ENCODE measurements around the gene ING4.

ING4 gene

DNA sequence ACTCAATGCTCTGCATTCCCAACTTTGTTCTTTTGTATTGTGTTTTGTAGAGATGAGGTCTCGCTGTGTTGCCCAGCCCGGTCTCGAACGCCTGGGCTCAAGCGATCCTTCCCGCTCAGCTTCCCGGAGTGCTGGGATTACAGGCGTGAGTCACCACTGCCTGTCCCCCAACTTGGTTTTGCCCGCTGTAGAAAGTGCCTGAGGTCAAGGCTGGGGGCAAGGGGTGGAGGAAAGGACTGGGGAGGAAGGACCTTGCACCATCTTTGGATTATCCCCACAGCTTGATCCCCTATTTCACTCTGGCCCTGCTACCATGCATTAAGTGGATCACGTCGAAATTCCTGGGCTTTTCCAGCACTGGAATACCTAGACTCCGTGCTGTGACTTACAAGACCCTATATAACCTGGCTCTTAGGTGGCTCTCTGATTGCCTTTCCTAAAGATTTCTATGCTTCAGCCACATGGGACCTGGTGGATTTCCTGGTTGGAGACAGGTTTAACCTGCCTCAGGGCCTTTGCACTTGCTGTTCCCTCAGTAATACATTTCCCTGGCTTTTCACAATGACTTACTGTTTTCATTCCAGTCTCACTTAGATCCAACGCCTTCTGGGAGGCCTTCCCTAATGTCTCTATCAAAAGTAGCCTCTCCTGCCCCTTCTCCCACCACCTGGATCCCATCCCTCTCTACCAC is 38.3 kb upstream of the ING4 start:
- no peak for DNase-seq (ENCODE audit: low read depth in 1 of 2, low spot score in 1 of 2)
- Histone ChIP-seq H3K4me3 (replicated peaks; ENCODE audit: insufficient read depth, low read length) (no peak overlapping the region), H3K27me3 (ENCODE audit: insufficient read depth, poor library complexity, severe bottlenecking) (peaks cover 47% of the 10 kb centered on the region), H3K27ac (replicated peaks) (no peak overlapping the region)
- TF ChIP-seq GABPA (IDR thresholded peaks at IDR 0.05; ENCODE audit: low read depth) (no peak), SPI1 (IDR thresholded peaks at IDR 0.05; ENCODE audit: borderline replicate concordance, low read depth) (no peak), POLR2AphosphoS5 (IDR thresholded peaks at IDR 0.05; ENCODE audit: low read depth) (no peak)
- TF ChIP-seq, protein P1, sequence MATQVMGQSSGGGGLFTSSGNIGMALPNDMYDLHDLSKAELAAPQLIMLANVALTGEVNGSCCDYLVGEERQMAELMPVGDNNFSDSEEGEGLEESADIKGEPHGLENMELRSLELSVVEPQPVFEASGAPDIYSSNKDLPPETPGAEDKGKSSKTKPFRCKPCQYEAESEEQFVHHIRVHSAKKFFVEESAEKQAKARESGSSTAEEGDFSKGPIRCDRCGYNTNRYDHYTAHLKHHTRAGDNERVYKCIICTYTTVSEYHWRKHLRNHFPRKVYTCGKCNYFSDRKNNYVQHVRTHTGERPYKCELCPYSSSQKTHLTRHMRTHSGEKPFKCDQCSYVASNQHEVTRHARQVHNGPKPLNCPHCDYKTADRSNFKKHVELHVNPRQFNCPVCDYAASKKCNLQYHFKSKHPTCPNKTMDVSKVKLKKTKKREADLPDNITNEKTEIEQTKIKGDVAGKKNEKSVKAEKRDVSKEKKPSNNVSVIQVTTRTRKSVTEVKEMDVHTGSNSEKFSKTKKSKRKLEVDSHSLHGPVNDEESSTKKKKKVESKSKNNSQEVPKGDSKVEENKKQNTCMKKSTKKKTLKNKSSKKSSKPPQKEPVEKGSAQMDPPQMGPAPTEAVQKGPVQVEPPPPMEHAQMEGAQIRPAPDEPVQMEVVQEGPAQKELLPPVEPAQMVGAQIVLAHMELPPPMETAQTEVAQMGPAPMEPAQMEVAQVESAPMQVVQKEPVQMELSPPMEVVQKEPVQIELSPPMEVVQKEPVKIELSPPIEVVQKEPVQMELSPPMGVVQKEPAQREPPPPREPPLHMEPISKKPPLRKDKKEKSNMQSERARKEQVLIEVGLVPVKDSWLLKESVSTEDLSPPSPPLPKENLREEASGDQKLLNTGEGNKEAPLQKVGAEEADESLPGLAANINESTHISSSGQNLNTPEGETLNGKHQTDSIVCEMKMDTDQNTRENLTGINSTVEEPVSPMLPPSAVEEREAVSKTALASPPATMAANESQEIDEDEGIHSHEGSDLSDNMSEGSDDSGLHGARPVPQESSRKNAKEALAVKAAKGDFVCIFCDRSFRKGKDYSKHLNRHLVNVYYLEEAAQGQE (IDR thresholded peaks at IDR 0.05; ENCODE audit: insufficient replicate concordance, low read depth) = no peak
- TF ChIP-seq, protein P2, sequence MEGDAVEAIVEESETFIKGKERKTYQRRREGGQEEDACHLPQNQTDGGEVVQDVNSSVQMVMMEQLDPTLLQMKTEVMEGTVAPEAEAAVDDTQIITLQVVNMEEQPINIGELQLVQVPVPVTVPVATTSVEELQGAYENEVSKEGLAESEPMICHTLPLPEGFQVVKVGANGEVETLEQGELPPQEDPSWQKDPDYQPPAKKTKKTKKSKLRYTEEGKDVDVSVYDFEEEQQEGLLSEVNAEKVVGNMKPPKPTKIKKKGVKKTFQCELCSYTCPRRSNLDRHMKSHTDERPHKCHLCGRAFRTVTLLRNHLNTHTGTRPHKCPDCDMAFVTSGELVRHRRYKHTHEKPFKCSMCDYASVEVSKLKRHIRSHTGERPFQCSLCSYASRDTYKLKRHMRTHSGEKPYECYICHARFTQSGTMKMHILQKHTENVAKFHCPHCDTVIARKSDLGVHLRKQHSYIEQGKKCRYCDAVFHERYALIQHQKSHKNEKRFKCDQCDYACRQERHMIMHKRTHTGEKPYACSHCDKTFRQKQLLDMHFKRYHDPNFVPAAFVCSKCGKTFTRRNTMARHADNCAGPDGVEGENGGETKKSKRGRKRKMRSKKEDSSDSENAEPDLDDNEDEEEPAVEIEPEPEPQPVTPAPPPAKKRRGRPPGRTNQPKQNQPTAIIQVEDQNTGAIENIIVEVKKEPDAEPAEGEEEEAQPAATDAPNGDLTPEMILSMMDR (IDR thresholded peaks at IDR 0.05; ENCODE audit: insufficient read depth, low read length) = no peak

DNA sequence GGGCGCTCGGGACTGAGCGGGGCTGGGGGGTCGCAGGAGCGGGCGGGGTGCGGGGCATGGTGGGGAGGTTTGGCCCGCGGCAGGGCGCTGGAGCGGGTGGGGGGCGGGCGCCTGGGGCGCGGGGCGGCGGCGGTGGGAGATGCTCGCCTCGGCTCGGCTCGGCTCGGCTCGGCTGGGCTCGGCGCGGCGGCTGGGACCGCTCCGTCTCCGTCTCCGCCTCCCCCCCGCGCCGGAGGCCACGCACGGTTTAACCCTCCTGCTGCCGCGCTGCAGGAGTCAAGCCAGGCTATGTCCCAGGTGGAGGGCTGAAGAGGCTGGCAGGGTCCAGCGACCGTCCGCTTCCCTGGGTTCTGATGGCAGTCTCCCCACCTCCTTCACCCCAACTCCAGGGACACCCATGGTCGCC is 37.7 kb upstream of the ING4 start, which contains the start of gene PIANP:
TSS of gene PIANP (minus strand) at position 170 of the 406 bp plus-strand sequence. CDS start 2,754 bp downstream, outside the sequence.
- DNase-seq (ENCODE audit: low read depth in 1 of 2, low spot score in 1 of 2) = no peak
- peaks cover 47% of the 10 kb centered on the region for H3K27me3 ChIP-seq (ENCODE audit: insufficient read depth, poor library complexity, severe bottlenecking)
- no peak within 1 kb of the TSS for H3K27ac ChIP-seq (replicated peaks)
- TF ChIP-seq, protein P1 (IDR thresholded peaks at IDR 0.05; ENCODE audit: insufficient replicate concordance, low read depth) = no peak
- TF ChIP-seq, protein P2 (IDR thresholded peaks at IDR 0.05; ENCODE audit: insufficient read depth, low read length) = no peak
- TF ChIP-seq SPI1 (IDR thresholded peaks at IDR 0.05; ENCODE audit: borderline replicate concordance, low read depth) (no peak), GABPA (IDR thresholded peaks at IDR 0.05; ENCODE audit: low read depth) (no peak), POLR2AphosphoS5 (IDR thresholded peaks at IDR 0.05; ENCODE audit: low read depth) (no peak)
- H3K4me3 ChIP-seq (replicated peaks; ENCODE audit: insufficient read depth, low read length) = no peak within 1 kb of the TSS; the same call in 1 of the 2 replicates

- no peak overlapping the region for H3K27ac ChIP-seq (replicated peaks)
- peaks cover 47% of the 10 kb centered on the region for H3K27me3 ChIP-seq (ENCODE audit: insufficient read depth, poor library complexity, severe bottlenecking)
- no peak for DNase-seq (ENCODE audit: low read depth in 1 of 2, low spot score in 1 of 2)
- TF ChIP-seq, protein P1 (IDR thresholded peaks at IDR 0.05; ENCODE audit: insufficient replicate concordance, low read depth) = no peak
- TF ChIP-seq, protein P2 (IDR thresholded peaks at IDR 0.05; ENCODE audit: insufficient read depth, low read length) = no peak
- TF ChIP-seq POLR2AphosphoS5 (IDR thresholded peaks at IDR 0.05; ENCODE audit: low read depth) = no peak
- TF ChIP-seq GABPA (IDR thresholded peaks at IDR 0.05; ENCODE audit: low read depth) = no peak
- no peak for TF ChIP-seq SPI1 (IDR thresholded peaks at IDR 0.05; ENCODE audit: borderline replicate concordance, low read depth)
- no peak overlapping the region; the same call in 1 of the 2 replicates for H3K4me3 ChIP-seq (replicated peaks; ENCODE audit: insufficient read depth, low read length)
These were observed 37.2 kb upstream of the ING4 start for GRCh38 chr12:6699989-6700645.

Measured in HL-60 (cell line).